Left lung (tissue), 10 donors: ENCODE results near the gene GLRX5. TPM values are rescaled to one million over a fixed set of nuclear protein-coding genes. Genes with fewer than 3 reads are reported as not detected.
A peak's percentile ranks its signal among the peaks of the same experiment; 100 is the strongest.

Source experiments
- ATAC-seq: fragments of 200-7000 bp; cut with Tn5 transposase; one replicate; pipeline ENCODE4 v1.9.1; 2020; ENCODE audit warnings: moderate library complexity
- DNase-seq, 4 donors: peaks; one replicate each; pipeline ENCODE4 v3.0.0-alpha.2; 2013 to 2020
- H3K27ac ChIP-seq, 2 donors: fragments of 200-600 bp; sonication (generic) in 1 of 2; one replicate each; pipeline versions ENCODE4 v1.5.0 to v1.8.0; 2020 to 2021
- H3K27me3 ChIP-seq, 2 donors: fragments of 200-600 bp; sonication (generic) in 1 of 2; one replicate each; pipeline versions ENCODE4 v1.5.0 to v1.8.0; 2020 to 2021
- H3K36me3 ChIP-seq, 2 donors: fragments of 200-600 bp; sonication (generic) in 1 of 2; one replicate each; pipeline versions ENCODE4 v1.5.0 to v1.8.0; 2020 to 2021
- H3K4me1 ChIP-seq, 2 donors: fragments of 200-600 bp; one replicate each; pipeline ENCODE4 v1.8.0; 2021
- H3K4me3 ChIP-seq, 2 donors: fragments of 200-600 bp; sonication (generic) in 1 of 2; one replicate each; pipeline versions ENCODE4 v1.5.0 to v1.8.0; 2020 to 2021; ENCODE audit warnings: mild to moderate bottlenecking in 1 of 2
- H3K9me3 ChIP-seq, 2 donors: fragments of 200-600 bp; sonication (generic) in 1 of 2; one replicate each; pipeline versions ENCODE4 v1.5.0 to v1.8.0; 2020 to 2021
- CTCF ChIP-seq, 2 donors: fragments of 200-600 bp; sonication (generic) in 1 of 2; IDR thresholded peaks; one replicate each; pipeline versions ENCODE4 v1.5.0 to v1.8.0; 2021; ENCODE audit warnings: antibody characterized with exemption in 2 of 2
- intact Hi-C, 2 donors: fragments of 100-400 bp; cut with DNase I; formaldehyde crosslinking; loops; one replicate each; pipeline versions ENCODE4 v1.11.2 to v1.14.2; 2022
- polyA plus RNA-seq, 6 donors: library from polyadenylated mRNA; unstranded; fragments of 120-200 nt; gene quantifications; one replicate each; pipeline ENCODE4 v1.2.1, GENCODE V29; 2013; ENCODE audit not compliant: insufficient read length in 6 of 6
- total RNA-seq, 2 donors: library from RNA; stranded (reverse); fragmentation: NEBNext Ultra II Directional; extraction: Animal tissue kit (Norgen Biotek cat#: 25700); gene quantifications; one replicate each; pipeline ENCODE4 v1.2.1, GENCODE V29; 2021
- donor health status: DM: no; HTN: yes; CAD: no.
- donor health status: DM: no; HTN: no; CAD: no.

The GLRX5 gene
- total and polyA plus RNA-seq, 8 donors: 29.4 to 71.6 (median 55.3) TPM

- Histone ChIP-seq H3K4me1 (no peaks in the 10 kb centered on the region), H3K27me3 (no peaks in the 10 kb centered on the region), H3K36me3 (no peaks in the 10 kb centered on the region), H3K4me3 (peak overlapping the region in 1 of 2 donors; percentile 6), H3K9me3 (no peaks in the 10 kb centered on the region), H3K27ac (no peak overlapping the region)
- DNase-seq (peak in 2 of 4 donors; percentile 50 to 57), ATAC-seq (peak; percentile 87)
- intact Hi-C loops: loop anchor here in 1 of 2 donors (10.0 kb wide), 1 partner anchor 212 kb away; no protein-coding TSS in a partner anchor
- no peak for TF ChIP-seq CTCF (IDR thresholded peaks at IDR 0.05)
These were observed 28.2 kb downstream of the GLRX5 start for GRCh38 chr14:95562892-95563685.

DNA sequence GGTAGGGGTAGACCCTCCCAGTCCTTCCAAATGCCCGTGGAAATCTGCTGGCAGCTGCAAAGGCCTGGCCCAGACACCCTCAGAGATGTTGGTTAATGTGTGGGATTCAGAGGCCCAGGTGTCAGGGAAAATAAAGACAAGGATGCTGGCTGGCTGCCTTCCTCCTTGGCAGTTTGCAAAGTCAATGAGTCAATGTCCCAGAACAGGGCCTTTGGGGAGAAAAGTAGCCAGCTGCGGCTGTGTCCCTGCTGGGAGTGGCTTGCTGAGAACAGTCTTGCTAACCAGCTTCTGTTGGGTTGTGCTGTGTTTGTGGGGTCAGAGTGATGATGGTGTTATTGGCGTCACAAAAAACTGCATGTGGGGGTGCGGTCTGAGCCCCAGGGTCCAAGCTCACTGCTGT, 29.2 kb downstream of the GLRX5 start:
- H3K36me3 ChIP-seq: no peaks in the 10 kb centered on the region
- DNase-seq (no peak), ATAC-seq (no peak)
- intact Hi-C loops: loop anchor here in 1 of 2 donors (10.0 kb wide), 1 partner anchor 211 kb away; no protein-coding TSS in a partner anchor
- H3K27me3 ChIP-seq: no peaks in the 10 kb centered on the region
- no peaks in the 10 kb centered on the region for H3K9me3 ChIP-seq
- no peak overlapping the region for H3K4me3 ChIP-seq
- H3K27ac ChIP-seq: no peak overlapping the region
- no peaks in the 10 kb centered on the region for H3K4me1 ChIP-seq
- TF ChIP-seq CTCF (IDR thresholded peaks at IDR 0.05): no peak

DNA sequence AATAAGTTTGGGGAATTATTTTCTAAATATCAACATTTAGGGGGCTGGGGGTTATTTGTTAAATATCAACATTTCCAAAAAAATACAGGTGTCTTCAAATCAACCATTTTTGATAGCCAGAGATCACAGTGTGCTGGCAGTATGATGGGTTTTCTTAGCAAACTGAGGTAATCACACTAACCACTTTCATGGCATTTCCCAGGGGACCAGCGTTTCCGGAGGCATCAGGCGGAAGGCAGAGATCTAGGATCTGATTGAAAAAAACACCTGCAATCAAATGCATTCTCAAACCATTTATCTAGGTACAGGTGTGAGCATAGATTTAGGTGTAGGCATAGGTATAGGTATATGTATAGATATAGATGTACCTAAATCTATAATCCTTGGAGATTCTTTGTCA, 34.6 kb downstream of the GLRX5 start:
- no peaks in the 10 kb centered on the region for H3K36me3 ChIP-seq
- no peak overlapping the region for H3K4me3 ChIP-seq
- no peaks in the 10 kb centered on the region for H3K9me3 ChIP-seq
- no peaks in the 10 kb centered on the region for H3K27me3 ChIP-seq
- ATAC-seq (no peak), DNase-seq (no peak)
- H3K4me1 ChIP-seq: no peaks in the 10 kb centered on the region
- no peak for TF ChIP-seq CTCF (IDR thresholded peaks at IDR 0.05)
- no peak overlapping the region for H3K27ac ChIP-seq
- intact Hi-C loops: loop anchor here in 1 of 2 donors (10.0 kb wide), 1 partner anchor 205 kb away; no protein-coding TSS in a partner anchor

GRCh38 chr14:95573313-95573712, 38.5 kb downstream of the GLRX5 start:
- H3K9me3 ChIP-seq: no peaks in the 10 kb centered on the region
- H3K27ac ChIP-seq: no peak overlapping the region
- DNase-seq: no peak
- H3K27me3 ChIP-seq: no peaks in the 10 kb centered on the region
- H3K4me1 ChIP-seq: no peaks in the 10 kb centered on the region
- no peak overlapping the region for H3K4me3 ChIP-seq
- no peak for ATAC-seq
- TF ChIP-seq CTCF (IDR thresholded peaks at IDR 0.05): no peak
- intact Hi-C loops: no loop called here
- no peaks in the 10 kb centered on the region for H3K36me3 ChIP-seq

DNA sequence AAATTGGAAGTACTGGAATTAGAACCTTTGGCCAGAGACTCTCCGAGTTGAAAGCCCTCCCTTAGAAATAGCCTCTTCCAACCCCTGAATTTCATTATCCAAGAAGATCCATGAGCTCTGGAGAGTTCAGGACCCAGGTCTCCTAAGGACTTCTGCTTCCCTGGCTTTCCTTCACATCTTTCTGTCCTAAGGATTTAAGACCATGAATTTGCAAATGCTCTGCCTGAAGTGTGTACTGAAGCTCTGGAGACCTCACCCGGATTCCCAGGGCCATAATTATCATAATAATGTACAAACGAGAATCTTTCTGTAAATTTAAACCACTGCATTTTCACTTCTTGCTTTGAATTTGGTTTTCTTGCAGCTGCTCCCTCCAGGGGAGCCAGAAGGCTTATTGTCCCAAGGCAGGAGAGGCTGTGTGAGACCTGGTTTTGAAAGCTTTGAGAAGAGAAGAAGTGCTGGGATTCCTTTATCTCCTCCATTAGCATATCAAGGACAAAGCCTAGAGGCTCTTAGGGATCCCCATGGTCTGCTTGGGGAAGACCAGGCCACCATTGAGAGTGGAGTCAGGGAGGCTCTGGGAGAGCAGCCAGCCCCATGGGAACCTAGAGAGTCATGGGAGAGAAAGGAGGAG, 41.1 kb downstream of the GLRX5 start:
- no peaks in the 10 kb centered on the region for H3K36me3 ChIP-seq
- H3K27ac ChIP-seq: no peak overlapping the region
- H3K9me3 ChIP-seq: no peaks in the 10 kb centered on the region
- DNase-seq: no peak
- no peak overlapping the region for H3K4me3 ChIP-seq
- intact Hi-C loops: no loop called here
- H3K27me3 ChIP-seq: no peaks in the 10 kb centered on the region
- no peaks in the 10 kb centered on the region for H3K4me1 ChIP-seq
- ATAC-seq: no peak
- no peak for TF ChIP-seq CTCF (IDR thresholded peaks at IDR 0.05)
